Astrocyte of the cerebellum (primary cell): ENCODE results near the gene MSI2.
A peak's percentile ranks its signal among the peaks of the same experiment; 100 is the strongest.

Experiments used
- DNase-seq: peaks from one replicate; pipeline ENCODE4 v3.0.0-alpha.2; 2011; ENCODE audit warnings: low read depth
- H3K4me3 ChIP-seq: 2 replicates; pipeline ENCODE4 v1.5.1; 2011; ENCODE audit warnings: mild to moderate bottlenecking, low read depth, low read length, moderate library complexity
- CTCF ChIP-seq: IDR thresholded peaks from 2 replicates; pipeline ENCODE4 v1.5.1; 2012; ENCODE audit warnings: low read length, low read depth, moderate library complexity, mild to moderate bottlenecking; ENCODE audit errors: missing control alignments
- in situ Hi-C: cut with HindIII; loops from 2 replicates; pipeline ENCODE4 v1.10.0; 2017; ENCODE audit warnings: low sequenced_read_pairs

Gene MSI2

GRCh38 chr17:57356719-57357391, 100.5 kb downstream of the MSI2 start:
- DNase-seq = no peak
- no peak for TF ChIP-seq CTCF
- in situ Hi-C loops = no loop called here
- H3K4me3 ChIP-seq = peak overlapping the region; percentile 31

GRCh38 chr17:57357392-57357784, 101.1 kb downstream of the MSI2 start:
- in situ Hi-C loops = no loop called here
- no peak for TF ChIP-seq CTCF
- no peak for DNase-seq
- peak overlapping the region; percentile 31 for H3K4me3 ChIP-seq

GRCh38 chr17:57357830-57358430, 101.6 kb downstream of the MSI2 start:
- in situ Hi-C loops = no loop called here
- no peak for TF ChIP-seq CTCF
- no peak for DNase-seq
- H3K4me3 ChIP-seq = no peak overlapping the region

GRCh38 chr17:57360266-57360665, 103.9 kb downstream of the MSI2 start:
- H3K4me3 ChIP-seq = no peak overlapping the region
- in situ Hi-C loops = no loop called here
- no peak for TF ChIP-seq CTCF
- no peak for DNase-seq

GRCh38 chr17:57362797-57363556, 106.7 kb downstream of the MSI2 start:
- TF ChIP-seq CTCF = no peak
- H3K4me3 ChIP-seq = no peak overlapping the region
- DNase-seq = no peak
- in situ Hi-C loops = no loop called here

GRCh38 chr17:57363580-57363979, 107.3 kb downstream of the MSI2 start:
- TF ChIP-seq CTCF = no peak
- DNase-seq = no peak
- in situ Hi-C loops = no loop called here

More at GRCh38 chr17:57363580-57363979, 107.3 kb downstream of the MSI2 start:
- H3K4me3 ChIP-seq = no peak overlapping the region
